GM12878 (cell line): ENCODE data around the gene HMGN3. TPM values are rescaled to one million over a fixed set of nuclear protein-coding genes. Genes with fewer than 3 reads are reported as not detected.
A peak's percentile ranks its signal among the peaks of the same experiment; 100 is the strongest.

ENCODE experiments used
- ATAC-seq: fragments of 200-7000 bp; cut with Tn5 transposase; 3 replicates; pipeline ENCODE4 v1.9.1; 2020; ENCODE audit warnings: mild to moderate bottlenecking, moderate library complexity
- BruUV-seq: library from RNA; stranded (reverse); fragments of 400-500 nt; replicated peaks from 2 replicates; lab custom pipeline; 2021; lab: Mats Ljungman, UMichigan
- CTCF ChIA-PET: fragments of 300-600 bp; sonication (Branson Sonifier 250); formaldehyde crosslinking; extraction: SDS; loops from one replicate; lab custom pipeline; 2021; ENCODE audit warnings: inconsistent platforms; lab: Yijun Ruan, JAX
- POLR2A ChIA-PET: fragments of 350-600 bp; formaldehyde crosslinking; extraction: SDS; loops from one replicate; lab custom pipeline; 2021; ENCODE audit warnings: inconsistent platforms; lab: Charles Lee
- RAD21 ChIA-PET: fragments of 300-600 bp; sonication (Branson Sonifier 250); formaldehyde crosslinking; loops from one replicate; lab custom pipeline; 2023; ENCODE audit warnings: antibody characterized with exemption; ENCODE audit not compliant: unreplicated experiment; lab: Charles Lee
- SMC1A ChIA-PET: fragments of 300-600 bp; sonication (Branson Sonifier 250); formaldehyde crosslinking; loops from one replicate; lab custom pipeline; 2023; ENCODE audit not compliant: unreplicated experiment, uncharacterized antibody; lab: Charles Lee
- DNase-seq: peaks from one replicate; pipeline ENCODE4 v3.0.0-alpha.2; 2011; ENCODE audit warnings: low read depth, low spot score
- FAIRE-seq: peaks from 3 replicates; lab custom pipeline; 2011; peaks lifted over from hg19 to GRCh38; lab: Jason Lieb, UNC
- H2AFZ ChIP-seq: 2 replicates; pipeline ENCODE4 v1.6.0; 2011; ENCODE audit warnings: low read depth, low read length, control low read depth; ENCODE audit not compliant: control insufficient read depth
- H3K27ac ChIP-seq: 2 replicates; pipeline ENCODE4 v1.5.1; 2011; ENCODE audit warnings: control low read depth; ENCODE audit not compliant: control insufficient read depth, insufficient read depth
- H3K27me3 ChIP-seq, 2 experiments: replicated peaks in 1 of 2; 2 replicates each; pipeline versions ENCODE4 v1.6.0 to v1.6.1; 2011; ENCODE audit warnings: low read length in 1 of 2; ENCODE audit not compliant: control insufficient read depth in 2 of 2, insufficient read depth in 2 of 2
- H3K36me3 ChIP-seq, 2 experiments: 2 replicates each; pipeline ENCODE4 v1.5.1; 2011; ENCODE audit warnings: low read length in 1 of 2; ENCODE audit not compliant: control insufficient read depth in 2 of 2, insufficient read depth in 2 of 2
- H3K4me1 ChIP-seq: 2 replicates; pipeline ENCODE4 v1.6.1; 2011; ENCODE audit warnings: mild to moderate bottlenecking, low read length, moderate library complexity, mixed read lengths; ENCODE audit not compliant: control insufficient read depth, insufficient read depth
- H3K4me2 ChIP-seq: 2 replicates; pipeline ENCODE4 v1.6.0; 2011; ENCODE audit warnings: control low read depth; ENCODE audit not compliant: control insufficient read depth, insufficient read depth
- H3K4me3 ChIP-seq: fragments of 200-600 bp; sonication (generic); 2 replicates; pipeline ENCODE4 v1.5.1; 2016
- H3K79me2 ChIP-seq: 2 replicates; pipeline ENCODE4 v1.6.0; 2011; ENCODE audit warnings: low read length; ENCODE audit not compliant: control insufficient read depth, insufficient read depth
- H3K9ac ChIP-seq: 2 replicates; pipeline ENCODE4 v1.8.0; 2011; ENCODE audit warnings: low read length, control low read depth, mixed read lengths; ENCODE audit not compliant: control insufficient read depth, insufficient read depth
- H3K9me3 ChIP-seq: replicated peaks from 3 replicates; pipeline ENCODE4 v1.5.1; 2011; ENCODE audit warnings: mild to moderate bottlenecking, low read length; ENCODE audit not compliant: control insufficient read depth, insufficient read depth
- H4K20me1 ChIP-seq: 2 replicates; pipeline ENCODE4 v1.6.0; 2011; ENCODE audit not compliant: control insufficient read depth, insufficient read depth
- BACH1 ChIP-seq: fragments of 450-650 bp; IDR thresholded peaks from 2 replicates; pipeline ENCODE4 v1.6.1; 2017; ENCODE audit warnings: mild to moderate bottlenecking, borderline replicate concordance
- CEBPB ChIP-seq, 2 experiments: fragments of 150-350 bp in 1 of 2; IDR thresholded peaks; 2 replicates each; pipeline ENCODE4 v1.6.1; 2012 to 2014; ENCODE audit warnings: low read depth in 2 of 2, low read length in 2 of 2, borderline replicate concordance in 1 of 2, inconsistent platforms in 1 of 2
- HDAC2 ChIP-seq: fragments of 200-600 bp; sonication (generic); IDR thresholded peaks from 2 replicates; pipeline ENCODE4 v1.6.1; 2017
- IKZF2 ChIP-seq, 2 experiments: fragments of 450-650 bp; IDR thresholded peaks; 2 replicates each; pipeline ENCODE4 v1.6.1; 2017; ENCODE audit warnings: mild to moderate bottlenecking in 2 of 2, moderate library complexity in 2 of 2
- IRF4 ChIP-seq: IDR thresholded peaks from 2 replicates; pipeline ENCODE4 v1.6.1; 2011; ENCODE audit warnings: low read depth, low read length
- POLR2AphosphoS2 ChIP-seq: IDR thresholded peaks from 2 replicates; pipeline ENCODE4 v1.6.1; 2011; ENCODE audit warnings: low read depth, mild to moderate bottlenecking, low read length, improper control_type of control experiment, moderate library complexity
- RELA ChIP-seq: fragments of 450-650 bp; IDR thresholded peaks from 2 replicates; pipeline ENCODE4 v1.8.0; 2014; ENCODE audit warnings: borderline replicate concordance; ENCODE audit not compliant: partially characterized antibody
- SIX5 ChIP-seq: IDR thresholded peaks from 2 replicates; pipeline ENCODE4 v1.6.1; 2011; ENCODE audit warnings: mild to moderate bottlenecking, low read depth, low read length, moderate library complexity; ENCODE audit not compliant: severe bottlenecking
- SPI1 ChIP-seq: IDR thresholded peaks from 2 replicates; pipeline ENCODE4 v1.6.1; 2011; ENCODE audit warnings: low read depth, mild to moderate bottlenecking, low read length, moderate library complexity, borderline replicate concordance; ENCODE audit not compliant: insufficient read depth
- SREBF1 ChIP-seq: IDR thresholded peaks from 2 replicates; pipeline ENCODE4 v1.6.1; 2012; ENCODE audit warnings: mild to moderate bottlenecking, low read length
- SRF ChIP-seq, 2 experiments: IDR thresholded peaks; 2 replicates each; pipeline ENCODE4 v1.6.1; 2011; ENCODE audit warnings: low read depth in 2 of 2, low read length in 2 of 2, mild to moderate bottlenecking in 1 of 2, moderate library complexity in 1 of 2
- STAT3 ChIP-seq: IDR thresholded peaks from 2 replicates; pipeline ENCODE4 v1.6.1; 2011; ENCODE audit warnings: low read depth, low read length, improper control_type of control experiment
- SUZ12 ChIP-seq: fragments of 200-600 bp; sonication (generic); IDR thresholded peaks from one replicate; pipeline ENCODE4 v1.6.1; 2018; ENCODE audit warnings: antibody characterized with exemption, mild to moderate bottlenecking; ENCODE audit not compliant: unreplicated experiment
- WRNIP1 ChIP-seq: IDR thresholded peaks from 2 replicates; pipeline ENCODE4 v1.6.1; 2011; ENCODE audit warnings: low read depth, low read length, improper control_type of control experiment, borderline replicate concordance
- ZNF24 ChIP-seq: fragments of 450-650 bp; IDR thresholded peaks from 2 replicates; pipeline ENCODE4 v1.6.1; 2017; ENCODE audit warnings: antibody characterized with exemption, mild to moderate bottlenecking
- WGBS: methylation state at CpG from one replicate; pipeline ENCODE4 v1.1.6; 2016; ENCODE audit warnings: low lambda C conversion rate; ENCODE audit not compliant: insufficient replicate concordance, insufficient coverage; ENCODE audit errors: missing lambda C conversion rate; 5-methylcytosine and 5-hydroxymethylcytosine counted together
- in situ Hi-C: fragments of 300-500 bp; cut with MboI; formaldehyde crosslinking; loops from 9 replicates; pipeline ENCODE4 v1.14.3; 2018; ENCODE audit warnings: mixed read lengths
- intact Hi-C: fragments of 100-400 bp; cut with micrococcal nuclease; formaldehyde crosslinking; loops from one replicate; pipeline ENCODE4 v1.14.2; 2022; ENCODE audit not compliant: unreplicated experiment
- polyA plus RNA-seq, 11 experiments: library from polyadenylated mRNA; depleted of rRNA in 4 of 11; unstranded in 6 of 11; stranded (reverse) in 5 of 11; fragments of >200 nt; fragmentation: Nextera tagmentation in 4 of 11; fragmentation: Illumina TruSeq in 1 of 11; extraction: Ambion mirVana in 4 of 11; extraction: Trizol in 1 of 11; gene quantifications; 1 replicate in 1 of 11; 2 replicates in 10 of 11; pipeline versions ENCODE4 v1.2.1 to v1.2.3, GENCODE V29; 2011 to 2016; ENCODE audit warnings: inconsistent platforms in 2 of 11, missing spikeins in 2 of 11, low read depth in 1 of 11
- total RNA-seq, 4 experiments: library from RNA; depleted of rRNA in 3 of 4; stranded (reverse); fragments of >200 nt in 3 of 4; fragmentation: Illumina TruSeq in 1 of 4; extraction: Trizol in 1 of 4; gene quantifications; 2 replicates each; pipeline versions ENCODE4 v1.2.1 to v1.2.3, GENCODE V29; 2013 to 2021
- TF ChIP-seq, protein P1 (sequence below): IDR thresholded peaks from 2 replicates; pipeline ENCODE4 v1.6.1; 2012; ENCODE audit warnings: low read depth, low read length, improper control_type of control experiment
- TF ChIP-seq, protein P2 (sequence below): fragments of 450-650 bp; IDR thresholded peaks from 2 replicates; pipeline ENCODE4 v1.6.1; 2018; ENCODE audit warnings: borderline replicate concordance, mild to moderate bottlenecking; ENCODE audit not compliant: partially characterized antibody

The HMGN3 gene
- total and polyA plus RNA-seq, 10 of the 15 experiments (the other 5 are each of a cell fraction or from before 2014, with no cell fraction given), result 115 to 496 (median 262) TPM

GRCh38 chr6:79246891-79247290 is 12.4 kb upstream of the HMGN3 start (continued):
- TF ChIP-seq CEBPB (IDR thresholded peaks at IDR 0.05; ENCODE audit: borderline replicate concordance in 1 of 2, low read depth in 2 of 2, low read length in 2 of 2) (no peak), IKZF2 (IDR thresholded peaks at IDR 0.05) (peak; percentile 64 to 70; a peak in 3 of 4 replicates), SREBF1 (no peak), SRF (IDR thresholded peaks at IDR 0.05; ENCODE audit: low read depth in 2 of 2, low read length in 2 of 2) (peak in 1 of 2 experiments; percentile 89; a peak in 2 of 4 replicates), IRF4 (peak; percentile 77), SPI1 (peak; percentile 96), BACH1 (no peak), POLR2AphosphoS2 (no peak), SIX5 (no peak), SUZ12 (no peak), STAT3 (0 out of 2 replicates have a peak, but pooled peaks have one; percentile 35), ZNF24 (no peak; the same call in 1 of the 2 replicates)
- TF ChIP-seq, protein P1, sequence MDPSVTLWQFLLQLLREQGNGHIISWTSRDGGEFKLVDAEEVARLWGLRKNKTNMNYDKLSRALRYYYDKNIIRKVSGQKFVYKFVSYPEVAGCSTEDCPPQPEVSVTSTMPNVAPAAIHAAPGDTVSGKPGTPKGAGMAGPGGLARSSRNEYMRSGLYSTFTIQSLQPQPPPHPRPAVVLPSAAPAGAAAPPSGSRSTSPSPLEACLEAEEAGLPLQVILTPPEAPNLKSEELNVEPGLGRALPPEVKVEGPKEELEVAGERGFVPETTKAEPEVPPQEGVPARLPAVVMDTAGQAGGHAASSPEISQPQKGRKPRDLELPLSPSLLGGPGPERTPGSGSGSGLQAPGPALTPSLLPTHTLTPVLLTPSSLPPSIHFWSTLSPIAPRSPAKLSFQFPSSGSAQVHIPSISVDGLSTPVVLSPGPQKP, result no peak

- TF ChIP-seq STAT3, result no peak
- TF ChIP-seq WRNIP1, result no peak
- no peak for TF ChIP-seq RELA
- TF ChIP-seq, protein P2, sequence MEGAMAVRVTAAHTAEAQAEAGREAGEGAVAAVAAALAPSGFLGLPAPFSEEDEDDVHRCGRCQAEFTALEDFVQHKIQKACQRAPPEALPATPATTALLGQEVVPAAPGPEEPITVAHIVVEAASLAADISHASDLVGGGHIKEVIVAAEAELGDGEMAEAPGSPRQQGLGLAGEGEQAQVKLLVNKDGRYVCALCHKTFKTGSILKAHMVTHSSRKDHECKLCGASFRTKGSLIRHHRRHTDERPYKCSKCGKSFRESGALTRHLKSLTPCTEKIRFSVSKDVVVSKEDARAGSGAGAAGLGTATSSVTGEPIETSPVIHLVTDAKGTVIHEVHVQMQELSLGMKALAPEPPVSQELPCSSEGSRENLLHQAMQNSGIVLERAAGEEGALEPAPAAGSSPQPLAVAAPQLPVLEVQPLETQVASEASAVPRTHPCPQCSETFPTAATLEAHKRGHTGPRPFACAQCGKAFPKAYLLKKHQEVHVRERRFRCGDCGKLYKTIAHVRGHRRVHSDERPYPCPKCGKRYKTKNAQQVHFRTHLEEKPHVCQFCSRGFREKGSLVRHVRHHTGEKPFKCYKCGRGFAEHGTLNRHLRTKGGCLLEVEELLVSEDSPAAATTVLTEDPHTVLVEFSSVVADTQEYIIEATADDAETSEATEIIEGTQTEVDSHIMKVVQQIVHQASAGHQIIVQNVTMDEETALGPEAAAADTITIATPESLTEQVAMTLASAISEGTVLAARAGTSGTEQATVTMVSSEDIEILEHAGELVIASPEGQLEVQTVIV, result no peak
- no peak for TF ChIP-seq HDAC2
- Histone ChIP-seq H3K9me3 (no peaks in the 10 kb centered on the region; the same call in 2 of the 3 replicates), H3K4me3 (no peak overlapping the region), H3K79me2 (no peaks in the 10 kb centered on the region), H3K36me3 (no peaks in the 10 kb centered on the region), H3K27ac (no peak overlapping the region), H2AFZ (no peak overlapping the region), H3K4me1 (peaks cover 26% of the 10 kb centered on the region), H3K27me3 (no peaks in the 10 kb centered on the region), H3K9ac (no peak overlapping the region), H4K20me1 (no peaks in the 10 kb centered on the region), H3K4me2 (no peak overlapping the region)
- WGBS, result 23% methylated on average over 2 of the region's 2 CpGs
- ChIA-PET POLR2A (interaction anchor here (0.5 to 1.3 kb wide), 3 partner anchors 52 to 166 kb away, joined by 3 to 7 read pairs (median 5); no protein-coding TSS in a partner anchor), RAD21 (interaction anchor here (2.1 to 3.1 kb wide), 3 partner anchors 10 to 304 kb away, joined by 5 to 13 read pairs (median 8); no protein-coding TSS in a partner anchor), SMC1A (interaction anchor here (1.2 to 4.5 kb wide), 4 partner anchors 9 to 199 kb away, joined by 3 to 30 read pairs (median 4); no protein-coding TSS in a partner anchor), CTCF (interaction anchor here (1.9 to 2.0 kb wide), 2 partner anchors 7 to 9 kb away, joined by 5 read pairs; no protein-coding TSS in a partner anchor)
- no peak for ATAC-seq
- BruUV-seq, result no TSS peak
- intact Hi-C loops, result no loop called here
- in situ Hi-C loops, result no loop called here
- FAIRE-seq, result no peak
- no peak for DNase-seq
Observed at GRCh38 chr6:79241228-79241627, 6.7 kb upstream of the HMGN3 start.
